HepG2 (cell line): ENCODE results near the gene KMT2A.

Experiments used
- ESRRA ChIP-seq: sonication (generic); formaldehyde crosslinking; IDR thresholded peaks from 2 replicates; pipeline ENCODE4 v1.5.1; 2020; ENCODE audit warnings: mild to moderate bottlenecking, low read depth, missing genetic modification reagents
- FLYWCH1 ChIP-seq: sonication (generic); formaldehyde crosslinking; IDR thresholded peaks from 2 replicates; pipeline ENCODE4 v1.8.1; 2023; ENCODE audit warnings: mild to moderate bottlenecking, missing genetic modification reagents
- POLR2A ChIP-seq, 2 experiments: IDR thresholded peaks; 2 replicates each; pipeline ENCODE4 v1.6.1; 2011; ENCODE audit warnings: low read depth in 2 of 2, low read length in 2 of 2, mild to moderate bottlenecking in 1 of 2, moderate library complexity in 1 of 2; ENCODE audit not compliant: insufficient read depth in 1 of 2
- RAD21 ChIP-seq: fragments of 450-650 bp; formaldehyde crosslinking; IDR thresholded peaks from 2 replicates; pipeline ENCODE4 v1.5.0; 2020; ENCODE audit warnings: mild to moderate bottlenecking
- REL ChIP-seq: sonication (generic); formaldehyde crosslinking; conservative IDR thresholded peaks from 2 replicates; pipeline ENCODE4 v1.8.0; 2022; ENCODE audit warnings: mild to moderate bottlenecking, missing genetic modification reagents, moderate library complexity
- SIN3A ChIP-seq: IDR thresholded peaks from 2 replicates; pipeline ENCODE4 v1.6.1; 2011; ENCODE audit warnings: low read depth, mild to moderate bottlenecking, control low read depth, low read length, borderline replicate concordance
- TAF1 ChIP-seq: sonication (generic); formaldehyde crosslinking; IDR thresholded peaks from 2 replicates; pipeline ENCODE4 v1.4.0; 2020; ENCODE audit warnings: missing genetic modification reagents
- ZNF510 ChIP-seq: sonication (generic); formaldehyde crosslinking; IDR thresholded peaks from 2 replicates; pipeline ENCODE4 v1.4.0; 2020; ENCODE audit warnings: low read depth, mild to moderate bottlenecking, missing genetic modification reagents
- ZNF713 ChIP-seq: sonication (generic); formaldehyde crosslinking; IDR thresholded peaks from 2 replicates; pipeline ENCODE4 v1.4.0; 2020; ENCODE audit warnings: mild to moderate bottlenecking, missing genetic modification reagents
- TF ChIP-seq, protein P1 (sequence below): sonication (generic); formaldehyde crosslinking; IDR thresholded peaks from 2 replicates; pipeline ENCODE4 v1.5.0; 2020; ENCODE audit warnings: mild to moderate bottlenecking, missing genetic modification reagents, moderate library complexity
- TF ChIP-seq, protein P2 (sequence below): sonication (generic); formaldehyde crosslinking; IDR thresholded peaks from 2 replicates; pipeline ENCODE4 v1.8.1; 2023; ENCODE audit warnings: missing genetic modification reagents, inconsistent platforms, borderline replicate concordance

DNA sequence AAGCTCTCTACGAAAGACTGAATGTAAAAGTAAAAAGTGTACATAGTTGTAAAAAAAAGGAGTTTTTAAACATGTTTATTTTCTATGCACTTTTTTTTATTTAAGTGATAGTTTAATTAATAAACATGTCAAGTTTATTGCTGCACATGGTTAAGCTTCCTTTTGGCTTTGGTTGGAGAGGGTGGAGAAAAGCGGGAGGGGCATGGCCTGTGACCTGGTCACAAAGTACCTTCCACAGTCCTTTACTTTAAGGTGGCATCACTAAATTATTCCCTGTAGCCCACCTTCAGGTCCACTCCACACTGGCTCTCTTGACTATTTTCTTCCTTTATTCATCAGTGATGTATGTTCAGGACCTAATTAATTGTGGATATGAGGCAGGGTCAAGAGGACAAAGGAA lies 90.4 kb downstream of the KMT2A start:
- TF ChIP-seq, protein P1, sequence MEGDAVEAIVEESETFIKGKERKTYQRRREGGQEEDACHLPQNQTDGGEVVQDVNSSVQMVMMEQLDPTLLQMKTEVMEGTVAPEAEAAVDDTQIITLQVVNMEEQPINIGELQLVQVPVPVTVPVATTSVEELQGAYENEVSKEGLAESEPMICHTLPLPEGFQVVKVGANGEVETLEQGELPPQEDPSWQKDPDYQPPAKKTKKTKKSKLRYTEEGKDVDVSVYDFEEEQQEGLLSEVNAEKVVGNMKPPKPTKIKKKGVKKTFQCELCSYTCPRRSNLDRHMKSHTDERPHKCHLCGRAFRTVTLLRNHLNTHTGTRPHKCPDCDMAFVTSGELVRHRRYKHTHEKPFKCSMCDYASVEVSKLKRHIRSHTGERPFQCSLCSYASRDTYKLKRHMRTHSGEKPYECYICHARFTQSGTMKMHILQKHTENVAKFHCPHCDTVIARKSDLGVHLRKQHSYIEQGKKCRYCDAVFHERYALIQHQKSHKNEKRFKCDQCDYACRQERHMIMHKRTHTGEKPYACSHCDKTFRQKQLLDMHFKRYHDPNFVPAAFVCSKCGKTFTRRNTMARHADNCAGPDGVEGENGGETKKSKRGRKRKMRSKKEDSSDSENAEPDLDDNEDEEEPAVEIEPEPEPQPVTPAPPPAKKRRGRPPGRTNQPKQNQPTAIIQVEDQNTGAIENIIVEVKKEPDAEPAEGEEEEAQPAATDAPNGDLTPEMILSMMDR (CRISPR knock-in tag) = no peak
- no peak for TF ChIP-seq TAF1 (CRISPR knock-in tag)
- TF ChIP-seq SIN3A = no peak
- no peak for TF ChIP-seq ZNF713 (CRISPR knock-in tag)
- no peak for TF ChIP-seq ZNF510 (CRISPR knock-in tag)
- TF ChIP-seq RAD21 (CRISPR knock-in tag) = no peak
- TF ChIP-seq POLR2A (IDR thresholded peaks at IDR 0.05; ENCODE audit: insufficient read depth in 1 of 2, low read depth in 2 of 2, low read length in 2 of 2) = no peak
- no peak for TF ChIP-seq ESRRA
- no peak for TF ChIP-seq REL (CRISPR knock-in tag)
- no peak for TF ChIP-seq FLYWCH1
- TF ChIP-seq, protein P2, sequence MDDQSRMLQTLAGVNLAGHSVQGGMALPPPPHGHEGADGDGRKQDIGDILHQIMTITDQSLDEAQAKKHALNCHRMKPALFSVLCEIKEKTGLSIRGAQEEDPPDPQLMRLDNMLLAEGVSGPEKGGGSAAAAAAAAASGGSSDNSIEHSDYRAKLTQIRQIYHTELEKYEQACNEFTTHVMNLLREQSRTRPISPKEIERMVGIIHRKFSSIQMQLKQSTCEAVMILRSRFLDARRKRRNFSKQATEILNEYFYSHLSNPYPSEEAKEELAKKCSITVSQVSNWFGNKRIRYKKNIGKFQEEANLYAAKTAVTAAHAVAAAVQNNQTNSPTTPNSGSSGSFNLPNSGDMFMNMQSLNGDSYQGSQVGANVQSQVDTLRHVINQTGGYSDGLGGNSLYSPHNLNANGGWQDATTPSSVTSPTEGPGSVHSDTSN (CRISPR knock-in tag) = no peak
